Activated T-cell treated with anti-CD3 and anti-CD28 coated beads, Interleukin-2, amount 50 U/mL, for 72 hours (primary cell): ENCODE measurements around the gene TNFRSF19. TPM values are rescaled to one million over a fixed set of nuclear protein-coding genes. Genes with fewer than 3 reads are reported as not detected.

Experiments used
- ATAC-seq, 2 donors: fragments of 150-1000 bp; cut with Tn5 transposase; replicated peaks in 1 of 2; 2 replicates each; pipeline ENCODE4 v1.10.0; 2021; ENCODE audit warnings: moderate library complexity in 2 of 2, mild to moderate bottlenecking in 1 of 2
- DNase-seq, 2 donors: peaks; one replicate each; pipeline ENCODE4 v3.0.0; 2021 to 2022; ENCODE audit warnings: mixed read lengths in 1 of 2
- H3K27ac Mint-ChIP-seq: one replicate; pipeline ENCODE4 v1.8.0; 2022; ENCODE audit warnings: mild to moderate bottlenecking, moderate library complexity, mixed read lengths
- H3K27me3 Mint-ChIP-seq: one replicate; pipeline ENCODE4 v1.8.0; 2022; ENCODE audit warnings: low read depth, mixed read lengths
- H3K36me3 Mint-ChIP-seq, 2 donors: one replicate each; pipeline ENCODE4 v1.8.0; 2022; ENCODE audit warnings: mixed read lengths in 2 of 2, mild to moderate bottlenecking in 1 of 2; ENCODE audit not compliant: insufficient read depth in 2 of 2
- H3K4me1 Mint-ChIP-seq: one replicate; pipeline ENCODE4 v1.8.0; 2022; ENCODE audit warnings: low read depth, mixed read lengths
- H3K4me3 Mint-ChIP-seq, 2 donors: one replicate each; pipeline ENCODE4 v1.8.0; 2022; ENCODE audit warnings: mild to moderate bottlenecking in 2 of 2, mixed read lengths in 2 of 2, moderate library complexity in 2 of 2
- H3K9me3 Mint-ChIP-seq, 2 donors: one replicate each; pipeline ENCODE4 v1.8.0; 2022; ENCODE audit warnings: mixed read lengths in 2 of 2
- total RNA-seq, 2 donors: library from RNA; stranded (reverse); gene quantifications; one replicate each; pipeline ENCODE4 v1.2.3, GENCODE V29; 2022

The TNFRSF19 gene
- total RNA-seq, 2 donors from 2014 or later, result 0.07 TPM; not detected in 1

GRCh38 chr13:23680845-23681669 is 110.8 kb downstream of the TNFRSF19 start:
- H3K27ac Mint-ChIP-seq, result no peak overlapping the region
- H3K36me3 Mint-ChIP-seq, result peaks cover 0 to 10% of the 10 kb centered on the region in 2 donors
- H3K4me3 Mint-ChIP-seq, result no peak overlapping the region
- DNase-seq (no peak), ATAC-seq (no peak)
- H3K9me3 Mint-ChIP-seq, result peaks cover 2 to 6% of the 10 kb centered on the region in 2 donors
- no peaks in the 10 kb centered on the region for H3K27me3 Mint-ChIP-seq
- H3K4me1 Mint-ChIP-seq, result peaks cover 14% of the 10 kb centered on the region

GRCh38 chr13:23683084-23683483 is 112.9 kb downstream of the TNFRSF19 start:
- no peak for ATAC-seq
- peaks cover 1 to 10% of the 10 kb centered on the region in 2 donors for H3K36me3 Mint-ChIP-seq
- H3K4me3 Mint-ChIP-seq, result no peak overlapping the region
- H3K4me1 Mint-ChIP-seq, result peaks cover 14% of the 10 kb centered on the region
- H3K9me3 Mint-ChIP-seq, result peaks cover 2 to 6% of the 10 kb centered on the region in 2 donors
- no peaks in the 10 kb centered on the region for H3K27me3 Mint-ChIP-seq
- H3K27ac Mint-ChIP-seq, result no peak overlapping the region
- DNase-seq, result no peak

DNA sequence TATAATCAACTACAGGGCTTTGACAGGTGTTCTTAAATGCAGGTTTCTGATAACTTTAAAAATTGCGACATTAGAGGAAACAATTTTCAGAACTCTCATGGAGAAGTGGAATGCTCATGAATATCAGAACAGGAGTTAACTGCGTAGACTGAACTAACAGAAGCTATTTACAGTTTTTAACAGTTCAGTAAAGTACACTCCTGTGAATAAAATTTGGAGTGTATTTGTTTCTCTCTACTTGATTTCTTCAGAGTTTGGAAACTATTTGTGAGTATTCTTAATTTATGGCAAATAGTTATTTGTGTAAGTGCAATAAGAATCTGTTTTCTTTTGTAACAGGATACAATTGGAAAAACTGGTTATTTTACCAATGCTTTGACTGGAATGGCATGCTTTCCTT is 114.4 kb downstream of the TNFRSF19 start:
- no peak overlapping the region for H3K4me3 Mint-ChIP-seq
- H3K4me1 Mint-ChIP-seq, result peaks cover 2% of the 10 kb centered on the region
- ATAC-seq (no peak), DNase-seq (no peak)
- peaks cover 2 to 6% of the 10 kb centered on the region in 2 donors for H3K9me3 Mint-ChIP-seq
- peaks cover 1 to 10% of the 10 kb centered on the region in 2 donors for H3K36me3 Mint-ChIP-seq
- H3K27me3 Mint-ChIP-seq, result no peaks in the 10 kb centered on the region
- H3K27ac Mint-ChIP-seq, result no peak overlapping the region

GRCh38 chr13:23685416-23685815 is 115.2 kb downstream of the TNFRSF19 start:
- no peak for ATAC-seq
- no peaks in the 10 kb centered on the region for H3K27me3 Mint-ChIP-seq
- H3K36me3 Mint-ChIP-seq, result peaks cover 1 to 10% of the 10 kb centered on the region in 2 donors
- DNase-seq, result no peak
- no peak overlapping the region for H3K4me3 Mint-ChIP-seq
- no peak overlapping the region for H3K27ac Mint-ChIP-seq
- H3K9me3 Mint-ChIP-seq, result peaks cover 2 to 6% of the 10 kb centered on the region in 2 donors
- no peaks in the 10 kb centered on the region for H3K4me1 Mint-ChIP-seq

- ATAC-seq (no peak), DNase-seq (no peak)
- no peaks in the 10 kb centered on the region for H3K27me3 Mint-ChIP-seq
- no peak overlapping the region for H3K4me3 Mint-ChIP-seq
- H3K4me1 Mint-ChIP-seq, result no peaks in the 10 kb centered on the region
- no peak overlapping the region for H3K27ac Mint-ChIP-seq
- H3K9me3 Mint-ChIP-seq, result peaks cover 2 to 6% of the 10 kb centered on the region in 2 donors
- H3K36me3 Mint-ChIP-seq, result peaks cover 1 to 10% of the 10 kb centered on the region in 2 donors
Measured at GRCh38 chr13:23686948-23687347, 116.7 kb downstream of the TNFRSF19 start.

- H3K4me3 Mint-ChIP-seq, result no peak overlapping the region
Measured at GRCh38 chr13:23687614-23688013, 117.4 kb downstream of the TNFRSF19 start.

GRCh38 chr13:23688336-23688735 is 118.1 kb downstream of the TNFRSF19 start:
- no peak overlapping the region for H3K4me3 Mint-ChIP-seq
- ATAC-seq (no peak), DNase-seq (no peak)
- H3K27ac Mint-ChIP-seq, result no peak overlapping the region
- H3K27me3 Mint-ChIP-seq, result no peaks in the 10 kb centered on the region
- H3K36me3 Mint-ChIP-seq, result peaks cover 1 to 6% of the 10 kb centered on the region in 2 donors
- no peaks in the 10 kb centered on the region for H3K4me1 Mint-ChIP-seq
- H3K9me3 Mint-ChIP-seq, result peaks cover 0 to 4% of the 10 kb centered on the region in 2 donors

More at GRCh38 chr13:23687614-23688013, 117.4 kb downstream of the TNFRSF19 start:
- ATAC-seq, result no peak
- peaks cover 0 to 6% of the 10 kb centered on the region in 2 donors for H3K9me3 Mint-ChIP-seq
- H3K27ac Mint-ChIP-seq, result no peak overlapping the region
- no peaks in the 10 kb centered on the region for H3K27me3 Mint-ChIP-seq
- H3K36me3 Mint-ChIP-seq, result peaks cover 1 to 10% of the 10 kb centered on the region in 2 donors
- no peak for DNase-seq
- no peaks in the 10 kb centered on the region for H3K4me1 Mint-ChIP-seq

DNA sequence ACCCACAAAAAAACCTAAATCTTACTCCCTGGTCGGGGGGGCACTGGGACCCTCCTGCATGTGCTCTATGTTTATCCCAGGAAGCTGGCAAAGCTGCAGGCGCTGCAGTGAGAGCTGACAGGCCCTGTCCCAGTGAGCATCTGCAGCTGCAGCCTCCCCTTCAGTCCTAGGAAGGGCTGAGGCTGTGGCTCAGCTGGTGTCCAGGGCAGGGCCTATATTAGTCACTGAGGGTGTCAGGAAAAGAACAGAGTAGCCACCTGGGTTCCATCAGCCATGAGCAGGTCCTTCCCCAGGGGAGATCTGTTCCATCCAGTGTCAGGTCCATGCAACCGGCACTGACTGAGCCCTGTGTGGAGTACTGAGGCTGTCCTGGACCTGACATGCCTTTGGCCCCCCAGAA is 120.5 kb downstream of the TNFRSF19 start:
- Mint-ChIP-seq H3K4me3 (no peak overlapping the region), H3K27me3 (no peaks in the 10 kb centered on the region), H3K4me1 (peaks cover under 1% of the 10 kb centered on the region), H3K36me3 (peaks cover 1 to 2% of the 10 kb centered on the region in 2 donors), H3K27ac (no peak overlapping the region), H3K9me3 (peaks cover 0 to 2% of the 10 kb centered on the region in 2 donors)
- no peak for ATAC-seq
- no peak for DNase-seq

- no peaks in the 10 kb centered on the region for H3K36me3 Mint-ChIP-seq
- DNase-seq (no peak), ATAC-seq (no peak)
- peaks cover 17% of the 10 kb centered on the region for H3K4me1 Mint-ChIP-seq
- no peaks in the 10 kb centered on the region for H3K27me3 Mint-ChIP-seq
- no peaks in the 10 kb centered on the region for H3K9me3 Mint-ChIP-seq
- H3K27ac Mint-ChIP-seq, result no peak overlapping the region
- no peak overlapping the region for H3K4me3 Mint-ChIP-seq
Measured at GRCh38 chr13:23692816-23693215, 122.6 kb downstream of the TNFRSF19 start.

GRCh38 chr13:23695196-23695595 is 125.0 kb downstream of the TNFRSF19 start:
- ATAC-seq (no peak), DNase-seq (no peak)
- H3K36me3 Mint-ChIP-seq, result no peaks in the 10 kb centered on the region
- no peak overlapping the region for H3K27ac Mint-ChIP-seq
- no peaks in the 10 kb centered on the region for H3K27me3 Mint-ChIP-seq
- H3K4me1 Mint-ChIP-seq, result peaks cover 19% of the 10 kb centered on the region
- no peaks in the 10 kb centered on the region for H3K9me3 Mint-ChIP-seq
- peak overlapping the region in 1 of 2 donors; percentile 69 for H3K4me3 Mint-ChIP-seq

GRCh38 chr13:23695711-23696464 is 125.7 kb downstream of the TNFRSF19 start:
- Mint-ChIP-seq H3K4me3 (peak overlapping the region; percentile 82 to 83), H3K27me3 (no peaks in the 10 kb centered on the region), H3K36me3 (no peaks in the 10 kb centered on the region), H3K9me3 (no peaks in the 10 kb centered on the region), H3K27ac (peak overlapping the region; percentile 92), H3K4me1 (peaks cover 19% of the 10 kb centered on the region)
- peak; percentile 98 for ATAC-seq
- DNase-seq, result peak; percentile 72 to 73

- ATAC-seq (no peak), DNase-seq (no peak)
- Mint-ChIP-seq H3K27ac (peak overlapping the region; percentile 92), H3K36me3 (no peaks in the 10 kb centered on the region), H3K4me1 (peaks cover 19% of the 10 kb centered on the region), H3K9me3 (no peaks in the 10 kb centered on the region), H3K4me3 (peak overlapping the region; percentile 82 to 83), H3K27me3 (no peaks in the 10 kb centered on the region)
Measured at GRCh38 chr13:23696610-23697009, 126.4 kb downstream of the TNFRSF19 start.

- H3K36me3 Mint-ChIP-seq, result no peaks in the 10 kb centered on the region
- ATAC-seq (no peak), DNase-seq (no peak)
- H3K4me3 Mint-ChIP-seq, result no peak overlapping the region
- H3K4me1 Mint-ChIP-seq, result peaks cover 19% of the 10 kb centered on the region
- no peaks in the 10 kb centered on the region for H3K27me3 Mint-ChIP-seq
- peak overlapping the region; percentile 13 for H3K27ac Mint-ChIP-seq
- H3K9me3 Mint-ChIP-seq, result no peaks in the 10 kb centered on the region
Measured at GRCh38 chr13:23697772-23698313, 127.6 kb downstream of the TNFRSF19 start.
